GM12878 (cell line): ENCODE data around the gene TMPRSS11D. TPM values are rescaled to one million over a fixed set of nuclear protein-coding genes. Genes with fewer than 3 reads are reported as not detected.

Experiments
- EGR1 ChIP-seq, 2 experiments: IDR thresholded peaks; 1 replicate in 1 of 2; 2 replicates in 1 of 2; pipeline ENCODE4 v1.6.1; 2011 to 2012; ENCODE audit warnings: low read depth in 2 of 2, low read length in 2 of 2, borderline replicate concordance in 1 of 2, mild to moderate bottlenecking in 1 of 2, moderate library complexity in 1 of 2
- SP1 ChIP-seq: IDR thresholded peaks from one replicate; pipeline ENCODE4 v1.6.1; 2011; ENCODE audit warnings: low read depth, low read length
- TARDBP ChIP-seq: IDR thresholded peaks from 2 replicates; pipeline ENCODE4 v1.6.1; 2016; ENCODE audit warnings: borderline replicate concordance
- polyA plus RNA-seq, 11 experiments: library from polyadenylated mRNA; depleted of rRNA in 4 of 11; unstranded in 6 of 11; stranded (reverse) in 5 of 11; fragments of >200 nt; fragmentation: Nextera tagmentation in 4 of 11; fragmentation: Illumina TruSeq in 1 of 11; extraction: Ambion mirVana in 4 of 11; extraction: Trizol in 1 of 11; gene quantifications; 1 replicate in 1 of 11; 2 replicates in 10 of 11; pipeline versions ENCODE4 v1.2.1 to v1.2.3, GENCODE V29; 2011 to 2016; ENCODE audit warnings: inconsistent platforms in 2 of 11, missing spikeins in 2 of 11, low read depth in 1 of 11
- total RNA-seq, 4 experiments: library from RNA; depleted of rRNA in 3 of 4; stranded (reverse); fragments of >200 nt in 3 of 4; fragmentation: Illumina TruSeq in 1 of 4; extraction: Trizol in 1 of 4; gene quantifications; 2 replicates each; pipeline versions ENCODE4 v1.2.1 to v1.2.3, GENCODE V29; 2013 to 2021
- TF ChIP-seq, protein P1 (sequence below): IDR thresholded peaks from 2 replicates; pipeline ENCODE4 v1.6.1; 2011; ENCODE audit warnings: low read depth, low read length, improper control_type of control experiment, borderline replicate concordance
- TF ChIP-seq, protein P2 (sequence below): IDR thresholded peaks from 2 replicates; pipeline ENCODE4 v1.6.1; 2012; ENCODE audit warnings: improper control_type of control experiment, low read depth, low read length; ENCODE audit not compliant: insufficient replicate concordance
- TF ChIP-seq, protein P3 (sequence below): IDR thresholded peaks from 2 replicates; pipeline ENCODE4 v1.6.1; 2011; ENCODE audit warnings: low read depth, mild to moderate bottlenecking, low read length, moderate library complexity, borderline replicate concordance; ENCODE audit errors: extremely low read depth

The TMPRSS11D gene
- total and polyA plus RNA-seq, 10 of the 15 experiments (the other 5 are each of a cell fraction or from before 2014, with no cell fraction given): not detected

DNA sequence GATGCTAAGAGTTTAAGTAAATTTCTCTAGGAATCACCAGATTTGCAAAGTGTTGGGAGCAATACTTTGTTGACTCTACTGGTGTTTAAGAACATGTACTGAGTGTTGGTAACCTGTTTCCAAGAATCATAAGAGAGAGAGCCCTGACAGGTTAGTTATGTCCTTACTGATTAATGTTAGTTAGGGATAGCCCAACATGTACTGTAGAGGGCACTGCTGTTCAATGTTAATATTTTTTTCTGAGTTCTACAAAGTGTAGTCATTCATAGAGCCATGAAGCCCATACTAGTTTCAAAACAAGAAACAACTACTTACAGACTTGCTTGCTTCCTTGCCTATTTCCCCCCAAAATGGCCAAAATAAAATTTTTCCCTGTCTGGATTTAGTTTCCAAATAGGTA lies 11.9 kb downstream of the TMPRSS11D start (continued):
- TF ChIP-seq, protein P1, sequence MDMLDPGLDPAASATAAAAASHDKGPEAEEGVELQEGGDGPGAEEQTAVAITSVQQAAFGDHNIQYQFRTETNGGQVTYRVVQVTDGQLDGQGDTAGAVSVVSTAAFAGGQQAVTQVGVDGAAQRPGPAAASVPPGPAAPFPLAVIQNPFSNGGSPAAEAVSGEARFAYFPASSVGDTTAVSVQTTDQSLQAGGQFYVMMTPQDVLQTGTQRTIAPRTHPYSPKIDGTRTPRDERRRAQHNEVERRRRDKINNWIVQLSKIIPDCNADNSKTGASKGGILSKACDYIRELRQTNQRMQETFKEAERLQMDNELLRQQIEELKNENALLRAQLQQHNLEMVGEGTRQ: no peak
- TF ChIP-seq, protein P2, sequence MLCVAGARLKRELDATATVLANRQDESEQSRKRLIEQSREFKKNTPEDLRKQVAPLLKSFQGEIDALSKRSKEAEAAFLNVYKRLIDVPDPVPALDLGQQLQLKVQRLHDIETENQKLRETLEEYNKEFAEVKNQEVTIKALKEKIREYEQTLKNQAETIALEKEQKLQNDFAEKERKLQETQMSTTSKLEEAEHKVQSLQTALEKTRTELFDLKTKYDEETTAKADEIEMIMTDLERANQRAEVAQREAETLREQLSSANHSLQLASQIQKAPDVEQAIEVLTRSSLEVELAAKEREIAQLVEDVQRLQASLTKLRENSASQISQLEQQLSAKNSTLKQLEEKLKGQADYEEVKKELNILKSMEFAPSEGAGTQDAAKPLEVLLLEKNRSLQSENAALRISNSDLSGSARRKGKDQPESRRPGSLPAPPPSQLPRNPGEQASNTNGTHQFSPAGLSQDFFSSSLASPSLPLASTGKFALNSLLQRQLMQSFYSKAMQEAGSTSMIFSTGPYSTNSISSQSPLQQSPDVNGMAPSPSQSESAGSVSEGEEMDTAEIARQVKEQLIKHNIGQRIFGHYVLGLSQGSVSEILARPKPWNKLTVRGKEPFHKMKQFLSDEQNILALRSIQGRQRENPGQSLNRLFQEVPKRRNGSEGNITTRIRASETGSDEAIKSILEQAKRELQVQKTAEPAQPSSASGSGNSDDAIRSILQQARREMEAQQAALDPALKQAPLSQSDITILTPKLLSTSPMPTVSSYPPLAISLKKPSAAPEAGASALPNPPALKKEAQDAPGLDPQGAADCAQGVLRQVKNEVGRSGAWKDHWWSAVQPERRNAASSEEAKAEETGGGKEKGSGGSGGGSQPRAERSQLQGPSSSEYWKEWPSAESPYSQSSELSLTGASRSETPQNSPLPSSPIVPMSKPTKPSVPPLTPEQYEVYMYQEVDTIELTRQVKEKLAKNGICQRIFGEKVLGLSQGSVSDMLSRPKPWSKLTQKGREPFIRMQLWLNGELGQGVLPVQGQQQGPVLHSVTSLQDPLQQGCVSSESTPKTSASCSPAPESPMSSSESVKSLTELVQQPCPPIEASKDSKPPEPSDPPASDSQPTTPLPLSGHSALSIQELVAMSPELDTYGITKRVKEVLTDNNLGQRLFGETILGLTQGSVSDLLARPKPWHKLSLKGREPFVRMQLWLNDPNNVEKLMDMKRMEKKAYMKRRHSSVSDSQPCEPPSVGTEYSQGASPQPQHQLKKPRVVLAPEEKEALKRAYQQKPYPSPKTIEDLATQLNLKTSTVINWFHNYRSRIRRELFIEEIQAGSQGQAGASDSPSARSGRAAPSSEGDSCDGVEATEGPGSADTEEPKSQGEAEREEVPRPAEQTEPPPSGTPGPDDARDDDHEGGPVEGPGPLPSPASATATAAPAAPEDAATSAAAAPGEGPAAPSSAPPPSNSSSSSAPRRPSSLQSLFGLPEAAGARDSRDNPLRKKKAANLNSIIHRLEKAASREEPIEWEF: no peak
- TF ChIP-seq TARDBP (no peak), EGR1 (IDR thresholded peaks at IDR 0.05; ENCODE audit: borderline replicate concordance in 1 of 2, low read depth in 2 of 2, low read length in 2 of 2) (no peak), SP1 (no peak)
- TF ChIP-seq, protein P3, sequence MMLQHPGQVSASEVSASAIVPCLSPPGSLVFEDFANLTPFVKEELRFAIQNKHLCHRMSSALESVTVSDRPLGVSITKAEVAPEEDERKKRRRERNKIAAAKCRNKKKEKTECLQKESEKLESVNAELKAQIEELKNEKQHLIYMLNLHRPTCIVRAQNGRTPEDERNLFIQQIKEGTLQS: no peak
